Neural progenitor cell (in vitro differentiated cells): ENCODE measurements around the gene PSENEN.

ENCODE experiments used
- CTCF ChIP-seq: fragments of 200-600 bp; sonication (generic); IDR thresholded peaks from 2 replicates; pipeline ENCODE4 v1.5.1; 2017; ENCODE audit warnings: antibody characterized with exemption, mild to moderate bottlenecking
- EZH2 ChIP-seq: fragments of 200-600 bp; sonication (generic); IDR thresholded peaks from 2 replicates; pipeline ENCODE4 v1.6.1; 2017; ENCODE audit warnings: antibody characterized with exemption, mild to moderate bottlenecking, moderate library complexity

- TF ChIP-seq CTCF, result no peak
- no peak for TF ChIP-seq EZH2
These were observed 34.4 kb upstream of the PSENEN start for GRCh38 chr19:35710784-35711723.
